ENCODE data around the gene KAT7. TPM values are rescaled to one million over a fixed set of nuclear protein-coding genes. Genes with fewer than 3 reads are reported as not detected.

Gene KAT7
- total and polyA plus RNA-seq, 10 of the 15 experiments (the other 5 are each of a cell fraction or from before 2014, with no cell fraction given) = 6.6 to 45.8 (median 26.3) TPM

DNA sequence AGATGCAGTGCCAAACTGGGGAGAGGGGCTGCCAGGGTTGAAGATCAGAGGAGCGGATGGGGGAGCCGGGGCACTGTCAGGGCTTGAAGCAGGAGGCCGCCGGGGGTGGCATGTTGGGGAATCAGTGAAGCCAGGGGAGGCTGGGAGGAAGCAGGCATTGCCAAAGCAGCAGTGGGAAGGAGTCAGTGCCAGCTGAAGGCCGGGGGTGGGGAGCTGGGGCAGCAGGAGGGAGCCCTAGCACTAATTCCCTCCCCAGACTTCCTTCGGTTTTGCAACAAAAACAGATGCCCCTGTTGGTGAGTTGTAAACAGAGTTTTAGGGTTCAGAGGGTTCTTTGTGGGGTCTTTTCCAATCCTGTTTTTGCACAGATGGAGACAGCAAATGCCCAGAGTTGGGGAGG lies 70.3 kb downstream of the KAT7 start (continued):
- TF ChIP-seq, protein P1, sequence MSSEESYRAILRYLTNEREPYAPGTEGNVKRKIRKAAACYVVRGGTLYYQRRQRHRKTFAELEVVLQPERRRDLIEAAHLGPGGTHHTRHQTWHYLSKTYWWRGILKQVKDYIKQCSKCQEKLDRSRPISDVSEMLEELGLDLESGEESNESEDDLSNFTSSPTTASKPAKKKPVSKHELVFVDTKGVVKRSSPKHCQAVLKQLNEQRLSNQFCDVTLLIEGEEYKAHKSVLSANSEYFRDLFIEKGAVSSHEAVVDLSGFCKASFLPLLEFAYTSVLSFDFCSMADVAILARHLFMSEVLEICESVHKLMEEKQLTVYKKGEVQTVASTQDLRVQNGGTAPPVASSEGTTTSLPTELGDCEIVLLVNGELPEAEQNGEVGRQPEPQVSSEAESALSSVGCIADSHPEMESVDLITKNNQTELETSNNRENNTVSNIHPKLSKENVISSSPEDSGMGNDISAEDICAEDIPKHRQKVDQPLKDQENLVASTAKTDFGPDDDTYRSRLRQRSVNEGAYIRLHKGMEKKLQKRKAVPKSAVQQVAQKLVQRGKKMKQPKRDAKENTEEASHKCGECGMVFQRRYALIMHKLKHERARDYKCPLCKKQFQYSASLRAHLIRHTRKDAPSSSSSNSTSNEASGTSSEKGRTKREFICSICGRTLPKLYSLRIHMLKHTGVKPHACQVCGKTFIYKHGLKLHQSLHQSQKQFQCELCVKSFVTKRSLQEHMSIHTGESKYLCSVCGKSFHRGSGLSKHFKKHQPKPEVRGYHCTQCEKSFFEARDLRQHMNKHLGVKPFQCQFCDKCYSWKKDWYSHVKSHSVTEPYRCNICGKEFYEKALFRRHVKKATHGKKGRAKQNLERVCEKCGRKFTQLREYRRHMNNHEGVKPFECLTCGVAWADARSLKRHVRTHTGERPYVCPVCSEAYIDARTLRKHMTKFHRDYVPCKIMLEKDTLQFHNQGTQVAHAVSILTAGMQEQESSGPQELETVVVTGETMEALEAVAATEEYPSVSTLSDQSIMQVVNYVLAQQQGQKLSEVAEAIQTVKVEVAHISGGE (CRISPR knock-in tag; IDR thresholded peaks at IDR 0.05) = no peak

DNA sequence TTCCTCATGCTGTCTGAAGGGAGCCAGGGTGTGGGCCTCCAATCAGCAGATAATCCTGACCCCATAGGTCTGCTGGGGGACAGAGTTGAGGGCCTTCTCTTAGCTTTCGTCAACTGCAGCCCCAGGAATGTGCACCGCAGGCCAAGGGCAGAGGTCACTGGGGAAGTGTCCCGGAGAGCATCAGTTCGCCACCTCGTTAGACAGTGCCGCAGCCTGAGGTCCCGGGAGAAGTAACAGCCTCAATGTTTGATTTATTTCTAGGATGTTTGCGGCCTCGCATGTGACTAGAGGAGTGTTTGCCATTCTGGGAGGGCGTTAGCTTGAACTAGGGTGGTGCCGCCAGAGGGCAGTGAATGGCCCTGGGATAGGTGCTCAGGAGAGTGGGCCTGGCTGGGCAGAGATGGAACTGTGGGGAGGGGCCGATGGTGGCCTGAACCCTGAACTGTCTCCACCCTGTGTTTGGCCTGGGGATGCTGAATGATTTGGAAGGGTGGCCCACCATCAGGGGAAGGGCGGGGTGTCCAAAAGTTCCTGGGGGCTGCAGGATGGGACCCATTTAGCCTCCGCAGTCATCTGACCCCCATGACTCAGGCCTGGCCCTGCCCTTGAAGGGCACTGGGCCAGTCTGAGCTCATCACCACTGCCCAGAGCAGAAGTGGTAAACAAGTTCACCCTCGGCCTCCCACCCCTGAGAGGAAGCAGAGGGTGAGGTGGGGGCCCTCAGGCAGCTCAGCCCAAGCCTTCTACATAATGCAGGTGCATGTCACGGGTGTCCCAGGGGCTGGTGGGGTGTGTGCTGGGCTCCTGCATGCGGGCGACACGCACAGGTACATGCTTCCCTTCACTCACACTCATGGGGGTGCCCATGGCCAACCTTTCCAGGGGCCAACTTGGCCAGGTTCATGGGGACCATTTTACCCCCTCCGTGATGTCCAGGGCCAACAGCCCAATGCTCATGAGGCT lies 71.8 kb downstream of the KAT7 start:
- in situ Hi-C loops (cut with MboI) = loop anchor here (5.0 kb wide), 1 partner anchor 142 kb away; no protein-coding TSS in a partner anchor
- Histone ChIP-seq H3K9me3 (replicated peaks; ENCODE audit: control insufficient read depth, insufficient read depth, low read length) (no peaks in the 10 kb centered on the region), H3K4me3 (no peak overlapping the region), H3K79me2 (ENCODE audit: control insufficient read depth, insufficient read depth, low read length) (no peaks in the 10 kb centered on the region), H3K4me2 (ENCODE audit: control insufficient read depth, insufficient read depth) (no peak overlapping the region), H3K4me1 (ENCODE audit: control insufficient read depth, insufficient read depth, low read length) (no peaks in the 10 kb centered on the region), H3K36me3 (ENCODE audit: control insufficient read depth in 2 of 2, insufficient read depth in 2 of 2, low read length in 1 of 2) (no peaks in the 10 kb centered on the region), H4K20me1 (ENCODE audit: control insufficient read depth, insufficient read depth) (no peaks in the 10 kb centered on the region), H3K9ac (ENCODE audit: control insufficient read depth, insufficient read depth, low read length) (no peak overlapping the region), H3K27me3 (replicated peaks in 1 of 2; ENCODE audit: control insufficient read depth in 2 of 2, insufficient read depth in 2 of 2, low read length in 1 of 2) (no peaks in the 10 kb centered on the region), H3K27ac (ENCODE audit: control insufficient read depth, insufficient read depth) (no peak overlapping the region), H2AFZ (ENCODE audit: control insufficient read depth, low read depth, low read length) (no peak overlapping the region)
- CTCF ChIA-PET = interaction anchor here (0.6 to 8.4 kb wide), 7 partner anchors 12 to 289 kb away, joined by 3 to 103 read pairs (median 4); partner anchors contain the start of genes DLX3 and TAC4
- ATAC-seq (peak; percentile 24; the same call in 2 of the 3 replicates), DNase-seq (ENCODE audit: low read depth, low spot score) (no peak), FAIRE-seq (no peak)
- POLR2A ChIA-PET = no interaction called here
- WGBS (ENCODE audit: insufficient coverage, insufficient replicate concordance, low lambda C conversion rate, missing lambda C conversion rate) = 47% methylated on average over 18 of the region's 20 CpGs
- intact Hi-C loops (cut with micrococcal nuclease; ENCODE audit: unreplicated experiment) = loop anchor here (5.0 kb wide), 1 partner anchor 227 kb away; no protein-coding TSS in a partner anchor
- TF ChIP-seq NR2C1 (IDR thresholded peaks at IDR 0.05) = no peak
- TF ChIP-seq SREBF2 (IDR thresholded peaks at IDR 0.05; ENCODE audit: low read length) = no peak
- no TSS peak for BruUV-seq (replicated peaks)
- RAD21 ChIA-PET (ENCODE audit: unreplicated experiment) = interaction anchor here (0.6 to 1.5 kb wide), 2 partner anchors 137 to 138 kb away, joined by 4 to 6 read pairs; no protein-coding TSS in a partner anchor
- SMC1A ChIA-PET (ENCODE audit: uncharacterized antibody, unreplicated experiment) = interaction anchor here (3.0 kb wide), 1 partner anchor 137 kb away, joined by 20 read pairs; no protein-coding TSS in a partner anchor

Data from GM12878 (cell line).